OCI-LY7 (cell line): Measurements from ENCODE around the gene MYBPC2.

Source experiments
- EZH2phosphoT487 ChIP-seq: fragments of 200-600 bp; sonication (generic); IDR thresholded peaks from 2 replicates; pipeline ENCODE4 v1.6.1; 2018; ENCODE audit warnings: low read depth, borderline replicate concordance, mild to moderate bottlenecking, mixed run types, antibody characterized with exemption, low read length, moderate library complexity, mixed read lengths
- TF ChIP-seq, protein P1 (sequence below): fragments of 200-600 bp; sonication (generic); conservative IDR thresholded peaks from 2 replicates; pipeline ENCODE4 v1.5.1; 2014; ENCODE audit warnings: mild to moderate bottlenecking, antibody characterized with exemption, low read length, moderate library complexity, mixed read lengths

DNA sequence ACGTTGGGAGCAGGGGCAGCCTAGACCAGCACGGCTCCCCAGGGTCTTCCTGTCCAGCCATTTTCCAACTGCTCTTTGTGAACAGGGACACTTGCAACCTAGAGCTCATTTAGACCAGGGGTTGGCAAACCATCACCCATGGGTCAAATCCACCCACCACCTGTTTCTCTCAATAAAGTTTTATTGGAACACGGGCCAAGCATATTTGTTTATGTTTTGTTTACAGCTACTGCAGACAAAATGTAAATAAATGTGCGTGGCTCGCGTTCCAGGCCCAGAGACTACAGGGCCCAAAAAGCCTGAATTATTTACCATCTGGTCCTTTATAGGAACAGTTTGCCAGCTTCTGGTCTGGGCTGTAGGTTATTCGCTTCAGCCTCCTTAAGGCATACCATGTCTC is 30.3 kb downstream of the MYBPC2 start:
- TF ChIP-seq, protein P1, sequence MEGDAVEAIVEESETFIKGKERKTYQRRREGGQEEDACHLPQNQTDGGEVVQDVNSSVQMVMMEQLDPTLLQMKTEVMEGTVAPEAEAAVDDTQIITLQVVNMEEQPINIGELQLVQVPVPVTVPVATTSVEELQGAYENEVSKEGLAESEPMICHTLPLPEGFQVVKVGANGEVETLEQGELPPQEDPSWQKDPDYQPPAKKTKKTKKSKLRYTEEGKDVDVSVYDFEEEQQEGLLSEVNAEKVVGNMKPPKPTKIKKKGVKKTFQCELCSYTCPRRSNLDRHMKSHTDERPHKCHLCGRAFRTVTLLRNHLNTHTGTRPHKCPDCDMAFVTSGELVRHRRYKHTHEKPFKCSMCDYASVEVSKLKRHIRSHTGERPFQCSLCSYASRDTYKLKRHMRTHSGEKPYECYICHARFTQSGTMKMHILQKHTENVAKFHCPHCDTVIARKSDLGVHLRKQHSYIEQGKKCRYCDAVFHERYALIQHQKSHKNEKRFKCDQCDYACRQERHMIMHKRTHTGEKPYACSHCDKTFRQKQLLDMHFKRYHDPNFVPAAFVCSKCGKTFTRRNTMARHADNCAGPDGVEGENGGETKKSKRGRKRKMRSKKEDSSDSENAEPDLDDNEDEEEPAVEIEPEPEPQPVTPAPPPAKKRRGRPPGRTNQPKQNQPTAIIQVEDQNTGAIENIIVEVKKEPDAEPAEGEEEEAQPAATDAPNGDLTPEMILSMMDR: no peak
- no peak for TF ChIP-seq EZH2phosphoT487
